Measurements from ENCODE around the gene SPSB3.

The SPSB3 gene

DNA sequence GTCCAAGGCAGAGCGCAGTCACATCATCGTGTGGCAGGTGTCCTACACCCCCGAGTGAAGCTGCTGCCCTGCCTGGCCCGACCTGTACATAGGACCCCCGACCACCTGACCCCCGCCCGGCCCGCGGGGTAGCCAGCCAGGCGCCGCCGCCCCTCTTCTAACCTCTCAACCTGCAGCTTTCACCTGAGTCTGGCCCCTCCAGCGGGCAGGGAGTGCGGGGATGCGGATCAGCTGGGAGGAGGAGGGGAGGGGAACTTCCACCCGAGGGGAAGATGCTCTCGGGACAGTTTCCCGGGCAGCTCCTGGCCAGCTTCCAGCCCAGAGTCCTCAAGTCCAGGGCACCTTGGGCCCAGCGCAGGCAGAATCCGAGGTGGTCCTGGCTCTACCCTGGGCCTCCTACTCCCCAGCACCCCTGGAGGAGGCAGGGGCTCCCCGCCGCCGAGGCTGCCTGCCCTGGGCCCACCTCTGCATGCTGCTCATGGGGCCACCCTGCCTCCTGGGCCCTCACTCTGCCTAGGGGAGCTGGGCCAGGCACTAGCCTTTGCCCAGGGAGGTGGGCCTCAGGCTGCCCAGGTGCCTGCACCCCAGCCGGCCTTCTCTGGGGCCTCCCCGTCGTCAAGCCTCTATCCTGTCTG is 13.5 kb downstream of the SPSB3 start:
- in situ Hi-C loops (cut with MboI; ENCODE audit: low pct_unique_long_range_greater_than_20kb, low sequenced_read_pairs), result no loop called here
- no peak for DNase-seq

DNA sequence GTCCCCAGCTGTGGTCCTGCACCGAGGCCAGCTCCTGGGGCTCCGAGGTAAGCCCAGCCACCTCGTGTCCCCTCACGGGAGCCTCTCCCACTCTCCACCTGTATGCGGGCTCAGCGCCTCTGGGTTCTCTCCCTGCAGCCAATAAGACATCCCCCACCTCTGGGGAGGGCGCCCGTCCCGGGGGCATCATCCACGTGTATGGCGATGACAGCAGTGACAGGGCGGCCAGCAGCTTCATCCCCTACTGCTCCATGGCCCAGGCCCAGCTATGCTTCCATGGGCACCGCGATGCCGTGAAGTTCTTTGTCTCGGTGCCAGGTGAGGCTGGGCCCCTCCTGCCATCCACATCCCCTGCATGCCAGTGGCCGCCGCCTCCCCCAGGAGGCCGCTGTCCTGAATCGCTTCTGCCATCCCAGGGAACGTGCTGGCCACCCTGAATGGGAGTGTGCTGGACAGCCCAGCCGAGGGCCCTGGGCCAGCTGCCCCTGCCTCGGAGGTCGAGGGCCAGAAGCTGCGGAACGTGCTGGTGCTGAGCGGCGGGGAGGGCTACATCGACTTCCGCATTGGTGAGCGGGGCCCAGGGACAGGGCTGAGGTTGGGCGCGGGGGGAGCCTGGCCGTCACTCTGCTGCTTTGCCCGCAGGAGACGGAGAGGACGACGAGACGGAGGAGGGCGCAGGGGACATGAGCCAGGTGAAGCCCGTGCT is 14.2 kb downstream of the SPSB3 start:
- DNase-seq, result no peak
- in situ Hi-C loops (cut with MboI; ENCODE audit: low pct_unique_long_range_greater_than_20kb, low sequenced_read_pairs), result no loop called here

DNA sequence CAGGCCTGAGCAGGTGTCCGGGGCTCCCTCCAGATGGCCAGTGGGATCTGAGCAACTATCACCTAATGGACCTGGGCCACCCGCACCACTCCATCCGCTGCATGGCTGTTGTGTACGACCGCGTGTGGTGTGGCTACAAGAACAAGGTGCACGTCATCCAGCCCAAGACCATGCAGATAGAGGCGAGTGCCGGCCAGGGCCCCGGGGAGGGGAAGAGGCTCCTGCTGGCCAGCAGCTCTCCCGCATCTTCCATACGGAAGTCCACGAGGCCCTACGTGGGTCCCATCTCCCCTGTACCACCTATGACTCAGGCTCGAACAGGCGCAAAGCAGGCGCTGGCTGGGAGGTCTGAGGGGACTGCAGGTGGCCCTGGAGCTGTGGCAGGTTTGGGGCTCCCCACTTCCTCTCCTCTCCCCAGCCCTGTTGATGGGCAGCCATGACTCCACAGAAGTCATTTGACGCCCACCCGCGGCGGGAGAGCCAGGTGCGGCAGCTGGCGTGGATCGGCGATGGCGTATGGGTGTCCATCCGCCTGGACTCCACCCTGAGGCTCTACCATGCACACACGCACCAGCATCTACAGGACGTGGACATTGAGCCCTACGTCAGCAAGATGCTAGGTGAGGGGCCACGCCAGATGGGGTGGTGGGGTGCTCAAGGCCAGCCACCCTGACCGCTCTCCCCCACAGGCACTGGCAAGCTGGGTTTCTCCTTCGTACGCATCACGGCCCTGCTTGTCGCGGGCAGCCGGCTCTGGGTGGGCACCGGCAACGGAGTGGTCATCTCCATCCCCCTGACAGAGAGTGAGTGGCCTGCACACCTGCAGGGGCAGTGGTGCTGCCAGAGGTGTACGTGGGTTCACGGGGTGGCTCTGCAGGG is 15.0 kb downstream of the SPSB3 start:
- no peak for DNase-seq
- in situ Hi-C loops (cut with MboI; ENCODE audit: low pct_unique_long_range_greater_than_20kb, low sequenced_read_pairs), result no loop called here

DNA sequence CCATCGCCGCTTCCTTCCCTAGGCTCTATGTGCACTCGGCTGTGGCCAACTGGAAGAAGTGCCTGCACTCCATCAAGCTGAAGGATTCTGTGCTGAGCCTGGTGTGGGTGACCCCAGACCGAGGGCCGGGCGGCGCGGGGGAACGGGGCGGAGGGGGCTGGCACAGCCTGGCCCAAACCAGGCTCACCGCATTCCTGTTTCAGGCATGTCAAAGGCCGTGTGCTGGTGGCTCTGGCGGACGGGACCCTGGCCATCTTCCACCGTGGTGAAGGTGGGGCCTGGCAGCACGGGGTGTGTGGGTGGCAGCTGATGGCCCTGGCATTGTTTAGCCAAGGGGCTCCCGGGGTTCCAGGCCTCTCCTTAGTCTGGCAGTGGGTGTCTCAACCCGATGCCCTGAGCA is 15.7 kb downstream of the SPSB3 start:
- no peak for DNase-seq
- in situ Hi-C loops (cut with MboI; ENCODE audit: low pct_unique_long_range_greater_than_20kb, low sequenced_read_pairs), result no loop called here

DNA sequence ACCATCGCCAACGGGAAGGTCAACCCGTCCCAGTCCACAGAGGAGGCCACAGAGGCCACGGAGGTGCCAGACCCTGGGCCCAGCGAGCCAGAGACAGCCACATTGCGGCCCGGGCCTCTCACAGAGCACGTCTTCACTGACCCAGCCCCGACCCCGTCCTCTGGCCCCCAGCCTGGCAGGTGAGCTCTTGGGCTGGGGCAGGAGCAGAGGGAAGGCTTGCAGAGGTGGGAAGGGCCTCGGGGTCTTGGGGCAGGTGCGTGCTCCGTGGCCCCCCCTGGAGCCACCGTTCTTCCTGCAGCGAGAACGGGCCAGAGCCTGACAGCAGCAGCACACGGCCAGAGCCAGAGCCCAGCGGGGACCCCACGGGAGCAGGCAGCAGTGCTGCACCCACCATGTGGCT is 16.1 kb downstream of the SPSB3 start:
- in situ Hi-C loops (cut with MboI; ENCODE audit: low pct_unique_long_range_greater_than_20kb, low sequenced_read_pairs), result no loop called here
- DNase-seq, result no peak

DNA sequence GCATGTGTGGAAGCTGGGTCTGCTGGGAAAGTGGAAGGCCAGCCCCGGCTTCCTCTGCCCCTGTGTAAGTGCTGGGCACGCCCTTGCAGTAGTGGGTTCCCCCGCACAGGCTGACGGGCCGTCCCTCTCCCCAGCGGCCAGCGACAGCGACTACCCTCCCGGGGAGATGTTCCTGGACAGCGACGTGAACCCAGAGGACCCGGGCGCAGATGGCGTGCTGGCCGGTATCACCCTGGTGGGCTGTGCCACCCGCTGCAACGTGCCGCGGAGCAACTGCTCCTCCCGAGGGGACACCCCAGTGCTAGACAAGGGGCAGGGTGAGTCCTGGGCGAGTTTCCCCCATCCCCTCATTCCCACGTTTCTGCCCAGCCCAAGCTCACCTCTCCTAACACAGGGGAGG is 16.5 kb downstream of the SPSB3 start:
- no peak for DNase-seq
- in situ Hi-C loops (cut with MboI; ENCODE audit: low pct_unique_long_range_greater_than_20kb, low sequenced_read_pairs), result no loop called here

DNA sequence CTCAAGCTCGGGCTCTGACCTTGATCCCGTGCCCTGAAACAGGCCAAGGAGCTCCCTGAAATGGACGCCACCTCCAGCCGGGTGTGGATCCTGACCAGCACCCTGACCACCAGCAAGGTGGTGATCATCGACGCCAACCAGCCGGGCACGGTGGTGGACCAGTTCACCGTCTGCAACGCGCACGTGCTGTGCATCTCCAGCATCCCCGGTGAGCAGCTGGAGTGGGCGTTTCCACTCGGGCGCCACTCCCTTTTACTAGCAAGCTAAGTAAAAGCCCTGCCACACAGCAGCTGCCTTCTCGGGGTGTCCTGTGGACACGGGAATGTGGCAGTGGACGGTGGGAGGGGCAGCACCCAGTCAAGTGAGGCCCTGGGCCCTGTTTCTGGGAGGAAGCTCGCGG is 17.4 kb downstream of the SPSB3 start:
- DNase-seq, result no peak
- in situ Hi-C loops (cut with MboI; ENCODE audit: low pct_unique_long_range_greater_than_20kb, low sequenced_read_pairs), result no loop called here

DNA sequence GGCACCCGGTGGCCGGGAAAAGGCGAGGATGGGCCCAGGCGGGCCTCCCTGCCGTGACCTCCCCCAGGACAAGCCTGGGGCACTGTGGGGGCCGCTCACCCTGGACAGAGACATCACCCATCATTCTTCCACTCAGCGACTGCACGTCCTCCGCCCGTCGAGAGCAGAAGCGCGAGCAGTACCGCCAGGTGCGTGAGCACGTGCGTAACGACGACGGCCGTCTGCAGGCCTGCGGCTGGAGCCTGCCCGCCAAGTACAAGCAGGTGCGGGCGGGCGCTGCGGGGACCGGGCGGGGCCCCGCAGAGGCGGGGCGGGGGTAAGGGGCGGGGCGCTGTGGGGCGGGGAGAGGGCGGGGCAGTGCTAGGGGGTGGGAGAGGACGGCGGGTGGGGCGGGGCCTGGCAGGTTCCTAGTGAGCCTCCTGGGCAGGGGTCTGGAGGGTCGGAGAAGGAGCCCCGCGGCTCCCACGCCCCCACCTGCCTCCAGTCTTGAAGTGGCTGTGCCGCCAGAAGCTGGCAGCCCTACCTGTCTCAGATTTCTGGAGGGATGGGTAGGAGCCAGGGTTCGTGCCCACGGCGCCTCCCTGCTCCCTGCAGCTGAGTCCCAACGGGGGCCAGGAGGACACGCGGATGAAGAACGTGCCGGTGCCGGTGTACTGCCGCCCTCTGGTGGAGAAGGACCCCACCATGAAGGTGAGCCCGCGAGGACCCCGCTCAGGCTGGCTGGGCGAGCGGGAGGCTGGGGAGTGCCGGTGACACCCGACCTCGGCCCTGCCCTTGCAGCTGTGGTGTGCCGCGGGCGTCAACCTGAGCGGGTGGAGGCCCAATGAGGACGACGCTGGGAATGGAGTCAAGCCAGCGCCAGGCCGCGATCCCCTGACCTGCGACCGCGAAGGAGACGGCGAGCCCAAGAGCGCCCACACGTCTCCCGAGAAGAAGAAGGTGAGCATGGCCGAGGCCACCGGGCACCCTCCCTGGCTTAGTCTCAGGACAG is 18.6 kb downstream of the SPSB3 start:
- in situ Hi-C loops (cut with MboI; ENCODE audit: low pct_unique_long_range_greater_than_20kb, low sequenced_read_pairs), result no loop called here
- DNase-seq, result peak; percentile 23

DNA sequence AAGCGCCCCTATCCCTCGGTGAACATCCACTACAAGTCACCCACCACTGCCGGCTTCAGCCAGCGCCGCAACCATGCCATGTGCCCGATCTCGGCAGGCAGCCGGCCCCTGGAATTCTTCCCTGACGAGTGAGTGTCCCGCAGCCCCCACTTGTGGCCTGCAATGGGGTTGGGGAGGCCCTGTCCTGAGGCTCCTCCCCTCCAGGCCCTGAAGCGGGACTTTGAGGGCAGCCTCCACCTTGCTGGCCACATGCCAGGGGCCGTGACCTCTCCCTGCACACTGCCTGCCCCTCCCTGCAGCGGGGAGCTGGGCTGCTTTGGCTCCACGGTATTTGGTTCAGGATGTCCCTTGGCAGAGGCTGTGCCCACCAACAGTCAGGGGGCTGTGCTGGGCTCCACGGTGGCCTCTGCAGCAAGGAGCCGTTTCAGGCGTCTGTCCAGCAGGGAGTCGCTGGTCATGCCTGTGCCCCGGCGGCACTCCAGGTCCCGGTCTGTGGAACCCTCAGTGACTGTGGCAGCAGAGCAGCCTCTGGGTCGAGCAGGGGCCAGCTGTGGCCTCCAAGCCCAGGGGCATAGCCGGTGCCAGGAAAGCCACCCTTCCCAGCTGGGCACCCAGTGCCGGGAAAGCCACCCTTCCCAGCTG is 19.4 kb downstream of the SPSB3 start:
- in situ Hi-C loops (cut with MboI; ENCODE audit: low pct_unique_long_range_greater_than_20kb, low sequenced_read_pairs), result no loop called here
- DNase-seq, result no peak

DNA sequence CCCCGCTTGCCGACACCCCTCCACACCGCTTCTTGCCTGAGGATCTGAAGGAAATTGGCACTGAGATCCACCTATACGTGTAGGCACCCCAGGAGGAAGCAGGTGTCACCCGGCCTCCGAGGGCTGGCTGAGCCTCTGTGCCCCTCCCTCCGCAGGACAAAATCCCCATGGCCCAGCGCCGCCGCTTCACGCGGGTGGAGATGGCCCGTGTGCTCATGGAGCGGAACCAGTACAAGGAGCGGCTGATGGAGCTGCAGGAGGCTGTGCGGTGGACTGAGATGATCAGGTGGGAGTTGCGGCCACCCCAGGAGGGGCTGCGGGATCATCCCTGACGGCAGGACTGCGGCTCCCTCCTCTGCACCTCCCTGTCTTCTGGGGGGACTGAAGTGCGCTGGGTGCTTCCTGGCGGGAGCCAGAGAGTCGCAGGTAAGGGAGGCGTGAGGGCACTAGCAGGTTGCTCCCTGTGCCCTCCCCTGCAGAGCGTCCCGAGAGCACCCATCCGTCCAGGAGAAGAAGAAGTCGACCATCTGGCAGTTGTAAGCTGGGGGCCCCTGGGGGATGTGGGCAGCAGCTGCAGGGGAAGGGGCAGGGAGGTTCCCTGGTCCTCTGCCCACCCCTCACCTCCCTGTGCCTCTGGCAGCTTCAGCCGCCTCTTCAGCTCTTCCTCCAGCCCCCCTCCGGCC is 20.0 kb downstream of the SPSB3 start:
- no peak for DNase-seq
- in situ Hi-C loops (cut with MboI; ENCODE audit: low pct_unique_long_range_greater_than_20kb, low sequenced_read_pairs), result no loop called here

DNA sequence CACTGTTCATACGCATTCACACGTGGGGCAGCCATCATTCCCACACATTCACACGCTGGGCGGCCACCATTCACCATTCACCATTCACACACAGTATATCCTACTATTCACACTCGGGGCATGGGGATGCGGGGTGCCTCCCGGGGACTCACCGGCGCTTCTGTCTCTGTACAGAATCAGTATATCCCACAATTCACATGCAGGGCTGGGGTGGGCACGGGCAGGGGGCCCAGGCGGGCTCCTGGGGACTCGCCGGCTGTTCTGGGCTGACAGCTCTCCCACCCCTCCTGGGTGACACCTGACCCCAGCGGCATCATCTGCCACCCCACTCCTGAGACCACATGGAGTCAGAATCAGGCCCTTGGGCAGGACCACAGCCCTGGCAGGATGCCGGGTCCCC is 20.6 kb downstream of the SPSB3 start:
- in situ Hi-C loops (cut with MboI; ENCODE audit: low pct_unique_long_range_greater_than_20kb, low sequenced_read_pairs), result no loop called here
- no peak for DNase-seq

DNA sequence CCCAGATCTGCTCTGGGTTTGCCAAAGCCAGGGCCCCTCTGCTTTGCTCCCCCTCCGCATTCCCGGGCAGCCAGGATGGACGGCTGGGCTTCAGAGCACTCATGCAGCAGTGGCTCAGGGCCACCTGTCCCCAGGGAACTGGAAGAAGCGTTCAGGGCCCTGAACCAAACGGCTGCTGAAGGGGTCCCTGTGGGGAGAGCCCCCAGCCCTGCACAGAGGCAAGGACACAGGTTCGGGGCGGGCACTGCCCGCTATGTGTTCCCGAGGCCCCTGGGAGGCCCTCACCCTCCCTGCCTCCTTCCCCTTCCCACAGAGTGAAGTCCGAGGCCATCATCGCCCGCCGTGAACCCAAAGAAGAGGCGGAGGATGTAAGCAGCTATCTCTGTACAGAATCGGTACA is 21.5 kb downstream of the SPSB3 start:
- in situ Hi-C loops (cut with MboI; ENCODE audit: low pct_unique_long_range_greater_than_20kb, low sequenced_read_pairs), result no loop called here
- DNase-seq, result no peak

DNA sequence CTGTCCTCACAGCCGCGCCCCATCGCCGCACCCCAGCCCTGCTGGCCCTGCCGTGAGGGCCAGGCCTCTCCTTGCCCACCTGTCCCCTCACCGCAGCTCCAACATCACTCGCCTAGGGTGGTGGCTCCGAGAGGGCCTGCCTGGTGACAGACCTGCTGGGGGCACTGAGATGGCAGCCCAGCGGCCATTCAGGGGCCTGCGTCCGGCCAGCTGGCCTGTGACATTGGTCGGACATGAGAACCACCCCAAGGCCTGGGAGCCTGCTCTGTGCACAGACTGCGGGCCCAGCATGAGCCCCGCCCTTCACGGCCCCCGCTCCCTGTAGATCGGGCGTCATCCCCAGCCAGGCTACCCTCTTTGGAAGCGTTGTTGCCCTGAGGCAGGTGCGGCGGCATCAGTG is 22.9 kb downstream of the SPSB3 start:
- no peak for DNase-seq
- in situ Hi-C loops (cut with MboI; ENCODE audit: low pct_unique_long_range_greater_than_20kb, low sequenced_read_pairs), result no loop called here

DNA sequence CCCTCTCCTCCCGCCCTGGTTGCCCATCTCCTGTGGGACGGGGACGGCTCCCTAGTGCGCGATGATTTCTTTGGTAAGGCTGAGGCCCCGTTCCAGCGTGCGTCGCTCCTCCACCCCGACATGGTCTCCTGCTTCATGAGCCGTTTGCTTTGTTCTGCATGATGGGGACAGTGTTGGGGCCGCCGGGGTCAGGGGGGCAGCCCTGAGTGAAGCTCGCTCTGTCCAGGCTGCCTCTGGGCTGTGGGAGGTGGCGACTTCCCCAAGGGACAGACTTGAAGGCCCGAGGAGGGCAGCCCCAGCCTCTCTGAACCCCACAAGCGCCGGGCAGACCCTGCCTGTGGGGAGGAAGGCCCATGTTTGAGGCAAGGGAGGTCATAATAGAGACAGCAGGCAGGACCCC is 23.4 kb downstream of the SPSB3 start:
- DNase-seq, result no peak
- in situ Hi-C loops (cut with MboI; ENCODE audit: low pct_unique_long_range_greater_than_20kb, low sequenced_read_pairs), result no loop called here

DNA sequence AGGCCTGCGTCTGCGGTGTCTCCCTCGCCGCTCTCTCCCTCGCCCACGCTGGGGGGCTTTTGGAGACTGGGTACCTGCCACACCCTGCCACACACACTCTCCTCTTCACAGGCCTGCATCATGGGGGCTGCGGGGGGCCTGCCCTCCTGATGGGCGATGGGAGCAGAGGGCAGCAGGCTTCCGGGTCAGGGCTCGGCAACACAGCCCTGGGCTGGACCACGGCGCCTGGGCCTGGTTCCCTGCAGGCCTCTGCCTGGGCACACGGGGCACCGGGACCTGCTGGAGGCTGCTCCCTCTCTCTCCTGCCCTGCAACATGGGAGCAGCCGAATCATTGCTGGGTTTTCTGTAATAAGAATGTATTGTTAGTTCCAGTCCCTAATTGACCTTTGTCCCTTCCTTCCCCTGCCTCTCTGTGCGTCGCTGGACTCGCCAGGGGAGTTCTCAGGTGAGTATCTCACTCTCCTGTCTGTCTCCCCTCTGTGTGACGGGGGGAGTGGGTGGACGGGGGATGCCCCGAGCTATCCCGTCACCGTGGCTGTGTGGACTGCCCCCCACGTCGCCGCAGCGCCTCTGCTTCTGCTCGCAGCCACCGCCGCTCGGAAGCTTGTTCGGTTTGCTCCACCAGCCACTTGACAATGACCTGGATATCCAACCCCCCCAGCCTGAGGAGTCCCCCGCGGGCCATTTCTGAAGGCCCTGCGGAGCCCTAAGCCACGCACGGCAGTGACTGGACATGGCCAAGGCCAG is 24.5 kb downstream of the SPSB3 start:
- in situ Hi-C loops (cut with MboI; ENCODE audit: low pct_unique_long_range_greater_than_20kb, low sequenced_read_pairs), result no loop called here
- no peak for DNase-seq

DNA sequence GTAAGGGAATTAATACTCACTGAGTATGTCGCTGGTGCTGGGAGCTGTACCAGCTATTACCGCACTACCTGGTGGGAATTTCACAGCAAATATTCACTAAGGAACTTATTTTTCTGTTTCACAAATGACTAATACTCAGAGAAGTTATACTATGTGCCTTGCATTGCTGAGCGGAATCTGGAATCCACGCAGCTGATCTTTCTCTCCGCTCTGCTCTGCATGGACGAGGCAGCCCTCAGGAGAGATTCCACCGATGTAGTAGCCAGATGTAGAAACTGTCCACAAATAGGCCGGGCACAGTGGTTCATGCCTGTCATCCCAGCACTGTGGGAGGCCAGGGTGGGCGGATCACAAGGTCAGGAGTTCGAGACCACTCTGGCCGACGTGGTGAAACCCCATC is 28.2 kb downstream of the SPSB3 start:
- no peak for DNase-seq
- in situ Hi-C loops (cut with MboI; ENCODE audit: low pct_unique_long_range_greater_than_20kb, low sequenced_read_pairs), result no loop called here

DNA sequence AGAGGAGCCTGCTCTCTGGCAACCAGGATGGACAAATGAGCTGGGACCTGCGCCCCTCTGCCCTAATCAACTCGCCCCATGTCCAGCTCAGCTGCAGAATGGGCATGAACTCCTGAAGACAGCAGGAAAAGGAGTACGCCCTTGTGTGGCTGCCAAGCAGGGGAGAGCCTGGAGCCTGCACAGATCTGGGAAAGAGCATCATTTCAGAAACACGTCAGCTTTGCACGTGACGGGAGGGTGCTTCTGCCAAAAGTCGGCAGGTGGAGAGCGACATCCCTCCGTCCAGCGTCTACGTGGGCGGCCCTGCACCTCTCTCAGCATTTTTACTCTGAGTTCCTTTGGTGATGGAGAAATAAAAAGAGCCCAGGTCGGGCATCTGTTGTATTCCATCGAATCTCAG is 29.5 kb downstream of the SPSB3 start:
- DNase-seq, result no peak
- in situ Hi-C loops (cut with MboI; ENCODE audit: low pct_unique_long_range_greater_than_20kb, low sequenced_read_pairs), result no loop called here

DNA sequence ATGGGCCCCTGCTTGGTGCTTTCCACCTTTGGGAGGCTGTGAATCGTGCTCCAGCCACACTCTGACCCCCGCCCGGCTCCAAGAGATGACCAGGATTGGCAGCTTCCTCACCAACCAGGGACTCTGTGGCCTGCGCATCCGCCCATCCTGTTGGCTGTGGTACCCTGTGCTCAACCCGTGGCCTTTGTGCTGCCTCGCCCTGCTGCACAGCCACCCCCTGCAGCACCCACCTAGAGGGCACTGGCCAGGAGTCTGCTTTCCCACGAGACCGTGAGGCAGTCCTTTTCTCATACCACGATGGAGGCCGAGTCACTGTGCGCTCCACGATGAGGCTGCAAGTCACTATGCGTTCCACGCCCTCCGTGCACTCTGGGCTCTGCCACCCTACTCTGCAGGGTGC is 30.4 kb downstream of the SPSB3 start:
- in situ Hi-C loops (cut with MboI; ENCODE audit: low pct_unique_long_range_greater_than_20kb, low sequenced_read_pairs), result no loop called here
- DNase-seq, result no peak
